HG02571 (cell line): Measurements from ENCODE around the gene AZGP1.
A peak's percentile ranks its signal among the peaks of the same experiment; 100 is the strongest.
"Not testable (repeated sequence)": the region's sequence is repeated elsewhere in the genome, so short reads cannot be mapped to it uniquely, and the experiment has no call there.

Source experiments
- ATAC-seq: cut with Tn5 transposase; IDR thresholded peaks from one replicate; pipeline ENCODE4 v1.9.1; 2021; ENCODE audit warnings: mild to moderate bottlenecking, moderate library complexity; ENCODE audit not compliant: unreplicated experiment

The AZGP1 gene

DNA sequence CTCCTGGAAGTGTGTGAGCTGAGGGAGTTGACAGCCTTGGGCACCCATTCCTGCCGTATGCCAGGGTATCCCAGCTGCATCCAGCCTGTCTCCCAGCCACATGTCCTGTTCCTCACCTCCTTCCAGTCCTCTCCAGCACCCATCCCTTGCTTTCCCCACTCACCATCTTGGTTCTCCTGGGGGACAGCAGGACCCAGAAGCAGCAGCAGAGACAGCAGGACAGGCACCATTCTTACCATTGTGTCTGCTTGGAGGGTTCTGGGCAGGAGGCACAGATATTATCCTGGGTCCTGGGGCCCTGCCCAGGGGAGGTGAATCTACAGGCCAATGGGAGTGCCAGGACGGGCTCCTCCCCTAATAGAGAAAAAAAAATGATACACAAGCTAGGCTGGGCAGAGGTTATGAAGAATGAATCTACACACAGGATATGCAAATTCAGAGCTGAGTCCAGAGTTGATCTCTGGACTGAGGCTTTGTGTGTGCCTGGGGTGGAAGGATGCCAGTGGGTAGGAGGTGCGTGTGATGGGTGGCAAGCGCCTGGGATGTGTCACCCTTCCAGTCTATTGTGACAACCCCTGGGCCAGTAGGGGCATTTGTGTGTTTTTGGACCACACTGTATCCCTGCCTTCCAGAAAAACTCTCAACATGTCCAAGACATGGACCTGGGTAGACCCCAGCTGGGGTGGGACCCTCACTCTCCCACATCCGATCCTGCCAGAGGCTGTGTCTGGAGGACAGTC, at the start of gene AZGP1:
Gene AZGP1 (minus strand): TSS at position 250 of the 740 bp plus-strand sequence. CDS start 11 bp downstream, at position 239.
- no peak for ATAC-seq

DNA sequence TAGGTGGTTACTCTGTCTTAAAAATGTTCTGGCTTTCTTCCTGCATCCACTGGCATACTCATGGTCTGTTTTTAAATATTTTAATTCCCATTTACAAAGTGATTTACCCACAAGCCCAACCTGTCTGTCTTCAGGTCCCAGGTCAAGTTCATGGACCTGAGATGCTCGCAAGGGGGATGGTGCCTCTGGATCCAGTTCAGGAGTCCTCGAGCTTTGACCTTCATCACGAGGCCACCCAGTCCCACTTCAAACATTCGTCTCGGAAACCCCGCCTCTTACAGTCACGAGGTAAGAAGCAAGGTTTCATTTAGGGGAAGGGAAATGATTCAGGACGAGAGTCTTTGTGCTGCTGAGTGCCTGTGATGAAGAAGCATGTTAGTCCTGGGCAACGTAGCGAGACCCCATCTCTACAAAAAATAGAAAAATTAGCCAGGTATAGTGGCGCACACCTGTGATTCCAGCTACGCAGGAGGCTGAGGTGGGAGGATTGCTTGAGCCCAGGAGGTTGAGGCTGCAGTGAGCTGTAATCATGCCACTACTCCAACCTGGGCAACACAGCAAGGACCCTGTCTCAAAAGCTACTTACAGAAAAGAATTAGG, 48.3 kb upstream of the AZGP1 start:
- ATAC-seq = no peak

DNA sequence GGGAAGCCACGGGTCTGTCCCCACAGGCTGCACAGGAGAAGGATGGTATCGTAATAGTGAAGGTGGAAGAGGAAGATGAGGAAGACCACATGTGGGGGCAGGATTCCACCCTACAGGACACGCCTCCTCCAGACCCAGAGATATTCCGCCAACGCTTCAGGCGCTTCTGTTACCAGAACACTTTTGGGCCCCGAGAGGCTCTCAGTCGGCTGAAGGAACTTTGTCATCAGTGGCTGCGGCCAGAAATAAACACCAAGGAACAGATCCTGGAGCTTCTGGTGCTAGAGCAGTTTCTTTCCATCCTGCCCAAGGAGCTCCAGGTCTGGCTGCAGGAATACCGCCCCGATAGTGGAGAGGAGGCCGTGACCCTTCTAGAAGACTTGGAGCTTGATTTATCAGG, 47.7 kb upstream of the AZGP1 start:
- no peak for ATAC-seq

DNA sequence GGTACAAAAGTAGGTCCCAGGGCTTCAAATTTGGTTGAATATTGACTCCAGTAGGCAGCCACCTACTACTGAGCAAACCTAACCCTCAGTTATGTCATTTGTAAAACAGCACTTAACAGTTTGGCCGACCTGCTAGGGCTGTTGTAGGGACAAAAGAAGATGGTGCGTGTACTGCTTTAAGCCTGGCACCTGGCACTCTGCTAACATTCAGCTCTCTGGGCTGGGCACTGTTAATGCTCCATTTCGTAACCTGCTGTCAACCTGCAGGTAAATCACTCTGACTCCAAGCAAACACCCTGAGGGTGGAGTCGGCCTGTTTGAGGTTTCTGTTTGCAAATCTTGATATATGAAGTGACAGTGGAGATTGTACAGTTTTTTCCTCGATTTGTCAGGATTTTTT, 46.8 kb upstream of the AZGP1 start:
- no peak for ATAC-seq

DNA sequence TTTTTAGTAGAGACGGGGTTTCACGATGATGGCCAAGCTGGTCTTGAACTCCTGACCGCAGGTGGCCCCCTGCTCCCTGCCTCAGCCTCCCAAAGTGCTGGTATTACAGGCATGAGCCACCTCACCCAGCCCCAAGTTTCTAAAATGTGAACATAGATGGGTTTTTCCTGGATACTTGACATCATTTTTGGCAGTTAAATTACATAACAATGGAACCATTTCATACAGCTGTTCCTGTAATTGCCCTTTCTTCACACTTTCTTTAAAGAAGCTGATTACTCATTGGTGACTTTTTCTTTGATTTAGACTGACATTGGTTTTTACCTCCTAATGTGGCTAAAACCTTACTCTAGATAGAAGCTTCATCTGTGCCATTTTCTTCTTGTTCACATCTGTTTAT, 45.5 kb upstream of the AZGP1 start:
- ATAC-seq = no peak

DNA sequence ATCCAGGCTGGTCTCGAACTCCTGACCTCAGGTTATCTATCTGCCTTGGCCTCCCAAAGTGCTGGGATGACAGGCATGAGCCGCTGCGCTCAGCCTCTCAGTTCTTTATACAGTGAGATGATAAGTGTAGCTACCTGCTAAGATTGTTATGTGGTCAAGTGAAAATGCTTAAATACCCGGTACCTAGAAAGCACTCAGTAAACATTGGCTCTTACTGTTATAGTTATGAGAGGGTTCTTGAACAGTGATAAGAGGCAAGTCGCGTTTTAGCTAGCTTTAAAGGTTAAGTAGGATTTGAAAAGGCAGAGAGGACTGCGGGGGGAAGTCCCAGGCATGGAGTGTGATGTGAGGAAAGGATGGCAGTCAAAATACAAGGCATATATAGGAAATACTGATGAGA, 44.1 kb upstream of the AZGP1 start:
- ATAC-seq = no peak

DNA sequence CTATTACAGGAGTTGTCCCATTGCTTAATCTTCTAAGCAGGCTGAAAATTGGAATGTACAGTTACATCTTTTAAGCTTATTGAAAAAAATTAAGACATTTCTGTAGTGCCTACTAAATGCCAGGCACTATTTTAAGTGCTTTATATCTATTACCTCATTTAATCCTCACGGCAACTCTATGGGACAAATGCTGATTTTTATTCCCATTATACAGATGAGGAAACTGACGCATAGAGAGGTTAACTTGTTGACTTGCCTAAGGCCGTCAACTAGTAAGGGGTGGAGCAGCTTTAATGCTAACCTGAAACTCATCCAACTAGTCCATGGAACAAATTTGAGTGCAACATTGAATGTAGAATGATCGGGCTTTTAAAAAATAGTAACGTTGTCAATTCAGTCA, 42.0 kb upstream of the AZGP1 start:
- no peak for ATAC-seq

DNA sequence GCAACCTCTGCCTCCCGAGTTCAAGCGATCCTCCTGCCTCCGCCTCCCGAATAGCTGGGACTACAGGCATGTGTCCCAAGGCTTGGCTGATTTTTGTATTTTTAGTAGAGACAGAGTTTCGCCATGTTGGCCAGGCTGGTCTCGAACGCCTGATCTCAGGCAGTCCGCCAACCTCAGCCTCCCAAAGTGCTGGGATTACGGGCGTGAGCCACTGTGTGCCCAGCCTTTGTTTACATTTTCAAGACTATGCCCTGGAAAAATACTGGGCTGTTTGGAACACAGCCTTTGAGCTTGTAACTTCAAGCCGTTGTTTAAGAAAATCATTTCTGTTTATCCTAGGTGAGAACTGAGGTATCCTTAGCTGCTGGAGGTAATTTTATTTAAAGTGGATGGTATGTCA, 41.5 kb upstream of the AZGP1 start:
- no peak for ATAC-seq

DNA sequence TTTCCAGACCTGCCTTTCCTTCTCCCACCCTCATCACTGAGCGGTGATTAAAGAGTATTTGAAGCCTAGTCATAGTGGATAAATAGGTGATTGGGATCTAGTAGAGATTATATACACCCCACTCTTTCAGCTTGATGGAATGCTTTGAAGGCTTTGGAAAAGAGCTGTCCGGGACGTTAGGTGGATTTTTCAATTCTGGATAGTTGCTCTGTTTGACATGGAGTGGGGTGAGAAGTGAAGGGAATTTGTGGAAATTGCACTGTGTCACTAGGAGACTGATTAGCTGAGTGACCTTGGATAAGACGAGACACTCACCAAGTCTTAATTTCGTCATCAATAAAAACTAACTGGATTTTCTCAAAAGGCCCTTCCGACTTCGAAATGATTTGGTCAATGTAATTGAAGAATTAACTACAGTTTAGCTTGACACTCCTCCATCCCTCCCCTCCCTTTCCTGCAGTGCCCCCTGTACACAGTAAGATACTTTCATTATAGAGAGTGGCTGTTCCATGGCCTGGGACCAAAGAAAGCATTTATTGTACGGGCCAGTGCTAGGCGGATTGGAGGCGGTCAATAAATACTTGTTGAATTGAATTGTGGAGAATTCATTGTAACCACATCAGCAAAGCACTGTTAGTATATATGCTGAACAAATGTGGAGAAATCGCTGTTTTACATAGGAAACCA, 40.5 kb upstream of the AZGP1 start:
- ATAC-seq = no peak

DNA sequence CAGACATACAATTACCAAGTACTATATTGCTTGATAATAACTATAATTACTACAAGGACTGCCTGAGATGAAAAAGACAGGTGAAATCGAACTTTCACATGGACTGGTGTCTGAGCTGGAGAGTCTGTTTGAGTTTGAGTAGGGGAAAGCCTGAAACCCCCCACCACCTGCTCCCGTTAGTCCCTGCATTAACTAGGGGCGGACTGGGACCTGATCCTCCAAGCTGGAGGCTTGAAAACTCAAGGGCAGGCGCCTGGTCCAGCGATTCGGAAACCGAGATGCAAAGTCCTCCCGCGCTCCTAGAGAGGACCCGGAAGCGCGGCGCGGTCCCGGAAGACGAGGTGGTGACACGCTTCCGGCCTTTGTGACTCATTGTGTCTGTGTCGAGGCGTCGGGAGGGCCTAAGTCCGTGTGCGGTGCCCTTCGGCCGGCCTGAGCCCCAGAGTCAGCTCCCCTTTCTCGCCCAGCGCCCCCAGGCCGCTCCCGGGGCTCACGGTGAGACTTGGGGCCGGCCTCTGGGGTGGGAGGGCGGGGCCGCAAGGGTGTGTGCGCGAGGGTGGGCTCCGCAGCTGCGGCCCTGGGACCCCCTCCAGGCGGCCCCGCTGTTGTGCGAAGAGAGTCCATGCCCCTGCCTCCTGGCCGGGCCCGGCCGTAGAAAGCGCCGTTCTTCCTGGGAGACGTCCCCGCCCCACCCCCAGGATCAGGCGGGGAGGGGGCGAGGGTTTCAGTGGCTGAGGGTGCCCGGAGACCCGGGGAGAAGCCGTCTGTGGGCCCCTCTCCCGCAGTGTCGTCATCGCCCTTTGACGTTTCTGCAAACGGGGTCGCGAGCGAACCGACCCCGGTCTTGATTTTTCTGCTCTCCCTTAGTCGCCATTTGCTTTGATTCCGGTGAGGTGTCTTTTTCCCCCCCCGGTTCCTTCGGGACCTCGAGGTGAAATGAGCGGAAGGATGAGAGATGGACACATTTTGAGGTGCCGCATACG, 39.7 kb upstream of the AZGP1 start, which contains the start of gene ZKSCAN1:
Gene ZKSCAN1 (plus strand): TSS at position 365 of the 983 bp plus-strand sequence. CDS start 7,911 bp downstream, outside the sequence.
- ATAC-seq = peak; percentile 95

DNA sequence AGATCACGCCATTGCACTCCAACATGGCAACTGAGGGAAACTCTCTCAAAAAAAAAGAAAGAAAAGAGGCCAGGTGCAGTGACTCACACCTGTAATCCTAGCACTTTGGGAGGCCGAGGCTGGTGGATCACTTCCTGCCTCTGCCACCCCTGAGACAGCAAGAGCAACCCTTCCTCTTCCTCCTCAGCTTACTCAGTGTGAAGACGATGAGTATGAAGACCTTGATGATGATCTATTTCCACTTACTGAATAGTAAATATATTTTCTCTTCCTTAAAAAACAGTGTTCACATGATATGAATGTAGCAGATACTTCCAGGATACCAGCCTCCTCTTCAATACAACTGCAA, 37.5 kb upstream of the AZGP1 start:
- ATAC-seq = no peak

DNA sequence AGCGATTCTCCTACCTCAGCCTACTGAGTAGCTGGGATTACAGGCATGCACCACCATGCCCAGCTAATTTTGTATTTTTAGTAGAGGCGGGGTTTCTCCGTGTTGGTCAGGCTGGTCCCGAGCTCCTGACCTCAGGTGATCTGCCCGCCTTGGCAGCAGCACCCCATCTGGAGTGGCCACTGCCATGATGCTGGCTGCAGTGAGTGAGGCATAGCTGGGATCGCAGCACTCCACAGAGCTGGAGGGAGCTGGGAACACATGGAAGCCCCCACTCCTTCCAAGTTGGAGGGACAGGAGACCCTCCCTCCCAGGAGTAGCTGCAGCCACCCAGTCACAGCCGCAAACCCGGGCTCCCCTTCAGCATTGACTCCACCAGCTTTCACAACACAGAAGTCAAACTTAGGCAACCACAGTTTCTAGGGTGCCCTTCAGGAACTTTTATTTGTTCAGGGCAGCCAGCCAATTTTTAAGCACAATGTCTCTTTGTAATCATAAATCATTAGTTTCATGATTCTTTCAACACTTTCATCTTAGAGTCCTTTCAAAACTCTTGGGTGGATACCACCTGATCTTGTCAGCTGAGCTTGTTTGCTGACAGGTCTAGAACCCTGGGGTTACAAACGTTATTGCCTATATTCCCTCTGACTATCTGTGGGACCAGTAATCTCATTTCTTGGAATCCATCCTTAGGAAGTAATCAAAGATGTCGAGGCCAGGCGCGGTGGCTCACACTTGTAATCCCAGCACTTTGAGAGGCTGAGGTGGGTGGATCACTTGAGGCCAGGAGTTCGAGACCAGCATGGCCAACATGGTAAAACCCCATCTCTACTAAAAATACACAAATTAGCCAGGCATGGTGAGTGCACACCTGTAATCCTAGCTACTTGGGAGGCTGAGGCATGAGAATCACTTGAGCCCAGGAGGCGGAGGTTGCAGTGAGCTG, 36.8 kb upstream of the AZGP1 start:
- ATAC-seq = not testable (repeated sequence)

- ATAC-seq = no peak
Measured at GRCh38 chr7:100011516-100011915, 35.7 kb upstream of the AZGP1 start.

- no peak for ATAC-seq
Measured at GRCh38 chr7:100010901-100011300, 35.1 kb upstream of the AZGP1 start.

- not testable (repeated sequence) for ATAC-seq
Measured at GRCh38 chr7:100009952-100010351, 34.1 kb upstream of the AZGP1 start.

DNA sequence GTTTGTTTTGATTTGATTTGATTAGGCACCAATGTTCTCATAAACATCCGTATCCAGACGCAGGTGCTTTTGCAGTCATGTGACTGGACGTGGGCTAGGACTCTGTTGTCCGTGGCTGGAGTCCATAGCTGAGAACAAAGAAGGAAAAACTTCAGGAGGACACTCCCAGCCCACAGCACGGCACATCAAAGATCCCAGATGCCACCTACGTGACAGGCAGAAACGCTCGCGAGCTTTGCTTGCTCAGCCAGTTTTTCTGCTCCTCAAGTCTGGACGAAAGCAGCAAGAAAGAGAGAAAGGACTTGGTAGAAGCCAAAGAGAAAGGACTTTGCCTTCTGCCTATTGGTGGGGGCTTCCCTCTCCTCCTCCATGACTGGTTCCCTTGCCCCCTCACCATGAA, 32.7 kb upstream of the AZGP1 start:
- no peak for ATAC-seq

- ATAC-seq = no peak
Measured at GRCh38 chr7:100007887-100008286, 32.1 kb upstream of the AZGP1 start.

DNA sequence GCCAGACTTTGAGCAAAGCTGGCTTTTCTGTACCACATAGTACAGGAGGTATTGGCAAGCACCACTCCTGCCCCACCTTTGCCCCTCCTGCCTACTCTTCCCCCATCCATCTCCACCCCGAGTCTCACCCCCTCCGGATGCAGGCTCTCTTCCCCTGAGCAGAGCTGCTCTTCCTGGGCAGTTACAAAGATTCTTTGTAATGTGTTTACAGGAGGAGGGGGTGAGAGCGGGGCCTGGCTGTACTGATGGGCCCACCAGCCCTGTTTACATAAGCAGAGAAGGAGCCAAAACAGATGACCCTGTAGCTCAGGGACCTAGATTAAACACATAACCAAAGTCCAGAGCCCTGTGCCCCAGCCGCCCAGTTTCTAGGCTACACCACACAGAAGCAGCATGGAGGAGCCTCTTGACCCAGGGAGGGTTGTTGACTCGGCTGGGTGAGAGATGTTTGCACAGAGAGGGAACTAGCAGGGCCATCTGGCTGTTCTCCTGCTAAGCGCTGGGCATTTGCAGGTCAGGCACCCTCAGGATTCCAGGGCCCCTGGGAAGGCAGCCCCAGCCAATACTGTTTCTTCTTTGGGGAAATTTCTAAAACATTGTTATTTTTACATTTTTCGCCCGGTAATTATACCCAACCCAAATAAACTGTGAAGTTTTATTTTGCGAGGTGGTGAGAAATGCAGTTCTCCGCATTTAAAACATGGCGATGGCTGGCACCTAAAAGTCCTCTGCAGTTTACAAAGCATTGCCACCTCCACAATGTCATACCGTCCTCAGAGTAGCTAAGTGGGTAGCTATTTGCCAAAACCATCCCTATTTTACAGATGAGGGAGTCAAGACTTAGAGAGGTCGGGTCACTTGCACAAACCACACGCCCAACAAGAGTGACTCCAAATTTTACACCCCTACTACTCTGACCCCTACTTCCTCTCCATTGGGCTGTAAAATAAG, 28.2 kb upstream of the AZGP1 start:
- no peak for ATAC-seq

GRCh38 chr7:100000239-100000638, 24.4 kb upstream of the AZGP1 start:
- no peak for ATAC-seq
